H9 (cell line): Measurements from ENCODE around the gene SPSB3. TPM values are rescaled to one million over a fixed set of nuclear protein-coding genes. Genes with fewer than 3 reads are reported as not detected.

ENCODE experiments used
- DNase-seq: peaks from one replicate; pipeline ENCODE4 v3.0.0-alpha.2; 2017
- H2AFZ ChIP-seq: one replicate; pipeline ENCODE4 v1.6.1; 2013; ENCODE audit warnings: mild to moderate bottlenecking, low read length, control low read depth, moderate library complexity
- H2AK5ac ChIP-seq: 2 replicates; pipeline ENCODE4 v1.6.1; 2013; ENCODE audit warnings: low read length, control low read depth, mixed read lengths; ENCODE audit not compliant: insufficient read length
- H2BK120ac ChIP-seq: one replicate; pipeline ENCODE4 v1.6.1; 2013; ENCODE audit warnings: low read depth, mild to moderate bottlenecking, low read length, control low read depth, inconsistent platforms; ENCODE audit not compliant: poor library complexity, severe bottlenecking
- H2BK12ac ChIP-seq: 2 replicates; pipeline ENCODE4 v1.6.1; 2013; ENCODE audit warnings: low read length, control low read depth, mixed read lengths, low read depth; ENCODE audit not compliant: insufficient read length
- H2BK15ac ChIP-seq: 2 replicates; pipeline ENCODE4 v1.6.1; 2013; ENCODE audit warnings: low read depth, low read length, control low read depth
- H2BK20ac ChIP-seq: one replicate; pipeline ENCODE4 v1.6.1; 2013; ENCODE audit warnings: low read depth, mild to moderate bottlenecking, low read length, control low read depth, inconsistent platforms; ENCODE audit not compliant: poor library complexity, severe bottlenecking
- H2BK5ac ChIP-seq: 2 replicates; pipeline ENCODE4 v1.6.1; 2013; ENCODE audit warnings: low read length, control low read depth, mixed read lengths; ENCODE audit not compliant: insufficient read length
- H3K14ac ChIP-seq: 2 replicates; pipeline ENCODE4 v1.6.1; 2013; ENCODE audit warnings: low read length, control low read depth; ENCODE audit not compliant: insufficient read depth
- H3K18ac ChIP-seq: 2 replicates; pipeline ENCODE4 v1.6.1; 2013; ENCODE audit warnings: low read depth, mild to moderate bottlenecking, mixed read lengths, low read length, control low read depth; ENCODE audit not compliant: insufficient read length
- H3K23ac ChIP-seq: 2 replicates; pipeline ENCODE4 v1.6.1; 2013; ENCODE audit warnings: low read length, control low read depth, mixed read lengths, low read depth; ENCODE audit not compliant: insufficient read length
- H3K23me2 ChIP-seq: 2 replicates; pipeline ENCODE4 v1.6.1; 2013; ENCODE audit warnings: low read depth, mild to moderate bottlenecking, mixed read lengths, low read length, control low read depth; ENCODE audit not compliant: insufficient read length, poor library complexity, severe bottlenecking
- H3K27ac ChIP-seq: 2 replicates; pipeline ENCODE4 v1.5.1; 2013; ENCODE audit warnings: low read length, control low read depth, mixed read lengths, low read depth; ENCODE audit not compliant: insufficient read length
- H3K27me3 ChIP-seq: 2 replicates; pipeline ENCODE4 v1.6.1; 2013; ENCODE audit warnings: low read length, control low read depth, inconsistent platforms; ENCODE audit not compliant: insufficient read depth
- H3K4ac ChIP-seq: 2 replicates; pipeline ENCODE4 v1.6.1; 2013; ENCODE audit warnings: low read depth, mild to moderate bottlenecking, control low read depth, inconsistent platforms, low read length, moderate library complexity
- H3K4me1 ChIP-seq: 2 replicates; pipeline ENCODE4 v1.6.1; 2013; ENCODE audit warnings: low read length, control low read depth, inconsistent platforms; ENCODE audit not compliant: insufficient read depth
- H3K4me2 ChIP-seq: 2 replicates; pipeline ENCODE4 v1.6.1; 2013; ENCODE audit warnings: low read length, control low read depth, mixed read lengths; ENCODE audit not compliant: insufficient read length, insufficient read depth
- H3K56ac ChIP-seq: 2 replicates; pipeline ENCODE4 v1.6.1; 2013; ENCODE audit warnings: low read depth, mild to moderate bottlenecking, mixed read lengths, low read length, control low read depth; ENCODE audit not compliant: insufficient read length
- H3K79me1 ChIP-seq: 2 replicates; pipeline ENCODE4 v1.6.1; 2013; ENCODE audit warnings: low read depth, mild to moderate bottlenecking, moderate library complexity, low read length, control low read depth, inconsistent platforms; ENCODE audit not compliant: insufficient read depth, poor library complexity, severe bottlenecking
- H3K79me2 ChIP-seq: 2 replicates; pipeline ENCODE4 v1.6.1; 2013; ENCODE audit warnings: low read length, control low read depth, inconsistent platforms; ENCODE audit not compliant: insufficient read depth
- H3K9ac ChIP-seq: 2 replicates; pipeline ENCODE4 v1.6.1; 2013; ENCODE audit warnings: low read length, control low read depth, mixed read lengths; ENCODE audit not compliant: insufficient read length; ENCODE audit errors: extremely low read depth
- H3K9me3 ChIP-seq: one replicate; pipeline ENCODE4 v1.6.1; 2013; ENCODE audit warnings: low read depth, low read length, inconsistent platforms; ENCODE audit not compliant: control insufficient read depth
- H3T11ph ChIP-seq: one replicate; pipeline ENCODE4 v1.6.1; 2013; ENCODE audit warnings: mild to moderate bottlenecking, low read length, control low read depth, inconsistent platforms
- H4K20me1 ChIP-seq: one replicate; pipeline ENCODE4 v1.6.1; 2013; ENCODE audit not compliant: control insufficient read depth, insufficient read length, insufficient read depth
- H4K5ac ChIP-seq: 2 replicates; pipeline ENCODE4 v1.6.1; 2013; ENCODE audit warnings: low read depth, mild to moderate bottlenecking, mixed read lengths, low read length, control low read depth; ENCODE audit not compliant: insufficient read length
- H4K8ac ChIP-seq: replicated peaks from 2 replicates; pipeline ENCODE4 v1.6.1; 2013; ENCODE audit warnings: low read length, control low read depth, mixed read lengths, low read depth; ENCODE audit not compliant: insufficient read length
- H4K91ac ChIP-seq: 2 replicates; pipeline ENCODE4 v1.6.1; 2013; ENCODE audit warnings: low read depth, mild to moderate bottlenecking, moderate library complexity, mixed read lengths, low read length, control low read depth; ENCODE audit not compliant: insufficient read length
- H3K27ac Mint-ChIP-seq, 3 experiments: 2 replicates in 2 of 3; 3 replicates in 1 of 3; pipeline ENCODE4 v1.8.0; 2020 to 2021; ENCODE audit warnings: mixed read lengths in 3 of 3, mild to moderate bottlenecking in 1 of 3, moderate library complexity in 1 of 3
- H3K27me3 Mint-ChIP-seq: 2 replicates; pipeline ENCODE4 v1.8.0; 2021; ENCODE audit warnings: low read depth, mild to moderate bottlenecking, moderate library complexity, mixed read lengths
- H3K36me3 Mint-ChIP-seq, 3 experiments: 2 replicates in 2 of 3; 3 replicates in 1 of 3; pipeline ENCODE4 v1.8.0; 2020 to 2021; ENCODE audit warnings: low read depth in 3 of 3, mixed read lengths in 3 of 3; ENCODE audit not compliant: insufficient read depth in 1 of 3
- H3K4me1 Mint-ChIP-seq, 2 experiments: 2 replicates each; pipeline ENCODE4 v1.8.0; 2020; ENCODE audit warnings: mixed read lengths in 2 of 2
- H3K4me3 Mint-ChIP-seq, 2 experiments: 2 replicates in 1 of 2; 3 replicates in 1 of 2; pipeline ENCODE4 v1.8.0; 2020 to 2021; ENCODE audit warnings: mild to moderate bottlenecking in 2 of 2, mixed read lengths in 2 of 2, moderate library complexity in 1 of 2
- H3K9me3 Mint-ChIP-seq, 2 experiments: 2 replicates in 1 of 2; 3 replicates in 1 of 2; pipeline ENCODE4 v1.8.0; 2020; ENCODE audit warnings: mild to moderate bottlenecking in 2 of 2, mixed read lengths in 2 of 2, moderate library complexity in 1 of 2
- WGBS: extraction: QIAGEN DNeasy Blood & Tissue Kit; methylation state at CpG from one replicate; pipeline ENCODE4 v1.1.7; 2013; ENCODE audit warnings: missing lambda C conversion rate, low lambda C conversion rate, mixed read lengths; ENCODE audit not compliant: insufficient read length; ENCODE audit errors: extremely low coverage; 5-methylcytosine and 5-hydroxymethylcytosine counted together
- total RNA-seq: library from RNA; stranded (reverse); gene quantifications from 2 replicates; pipeline ENCODE4 v1.2.1, GENCODE V29; 2021
- TF ChIP-seq, protein P1 (sequence below): fragments of 200-600 bp; sonication (generic); conservative IDR thresholded peaks from 3 replicates; pipeline ENCODE4 v1.8.0; 2021; ENCODE audit warnings: antibody characterized with exemption, mild to moderate bottlenecking

SPSB3 gene
- total RNA-seq, 1 experiment from 2014 or later, result 19.9 TPM

DNA sequence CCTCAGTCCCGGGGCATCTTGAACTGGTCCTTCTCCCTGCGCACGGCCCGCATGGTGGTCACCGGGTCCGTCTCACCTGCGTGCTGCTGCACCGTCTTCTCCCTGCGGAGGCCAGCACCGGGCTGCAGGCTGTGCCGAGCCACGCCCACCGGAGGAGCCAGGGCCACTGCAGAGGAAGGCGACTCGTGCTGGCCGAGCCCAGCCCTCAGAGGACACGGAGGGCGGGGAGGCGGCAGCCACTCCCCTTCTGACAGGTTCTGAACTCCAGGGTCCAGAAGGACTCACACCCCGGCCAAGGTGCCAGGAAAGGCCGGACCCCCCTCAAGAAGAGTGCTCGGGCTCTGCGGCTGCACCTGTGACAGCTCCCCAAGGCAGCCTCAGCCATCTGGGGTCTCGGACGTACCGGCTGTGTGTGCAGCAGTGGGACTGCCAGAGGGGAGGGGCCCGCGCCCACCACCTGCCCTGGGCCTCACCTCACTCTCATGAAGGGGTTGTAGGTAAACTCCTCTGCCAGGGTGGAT lies 27.0 kb upstream of the SPSB3 start:
- H4K8ac ChIP-seq, result no peak overlapping the region
- no peak overlapping the region for H3K4ac ChIP-seq
- no peaks in the 10 kb centered on the region for H3K79me2 ChIP-seq
- no peak overlapping the region for H3K9ac ChIP-seq
- H4K5ac ChIP-seq, result no peak overlapping the region
- no peaks in the 10 kb centered on the region for H3K27me3 ChIP-seq
- Mint-ChIP-seq H3K36me3 (peaks cover 15 to 37% (median 16%) of the 10 kb centered on the region in 3 experiments; a peak in 6 of 7 replicates), H3K4me3 (no peak overlapping the region), H3K27me3 (no peaks in the 10 kb centered on the region), H3K27ac (no peak overlapping the region), H3K4me1 (peaks cover 0 to 3% of the 10 kb centered on the region in 2 experiments; a peak in 2 of 4 replicates), H3K9me3 (peaks cover 2 to 4% of the 10 kb centered on the region in 2 experiments; a peak in 2 of 5 replicates)
- H3K4me1 ChIP-seq, result no peaks in the 10 kb centered on the region
- WGBS, result no CpG with 5 or more reads among the region's 28 CpGs
- no peaks in the 10 kb centered on the region for H3K79me1 ChIP-seq
- no peaks in the 10 kb centered on the region for H4K20me1 ChIP-seq
- DNase-seq, result peak; percentile 90
- no peak overlapping the region for H2AK5ac ChIP-seq
- no peak overlapping the region for H2AFZ ChIP-seq
- H2BK12ac ChIP-seq, result no peak overlapping the region
- no peak overlapping the region for H2BK5ac ChIP-seq
- H3K23ac ChIP-seq, result no peak overlapping the region
- no peak overlapping the region for H3K27ac ChIP-seq
- H2BK120ac ChIP-seq, result no peak overlapping the region
- no peak overlapping the region for H2BK15ac ChIP-seq
- no peak overlapping the region for H3K56ac ChIP-seq
- H3K9me3 ChIP-seq, result no peaks in the 10 kb centered on the region
- H3T11ph ChIP-seq, result no peak overlapping the region
- H4K91ac ChIP-seq, result no peak overlapping the region
- TF ChIP-seq, protein P1, sequence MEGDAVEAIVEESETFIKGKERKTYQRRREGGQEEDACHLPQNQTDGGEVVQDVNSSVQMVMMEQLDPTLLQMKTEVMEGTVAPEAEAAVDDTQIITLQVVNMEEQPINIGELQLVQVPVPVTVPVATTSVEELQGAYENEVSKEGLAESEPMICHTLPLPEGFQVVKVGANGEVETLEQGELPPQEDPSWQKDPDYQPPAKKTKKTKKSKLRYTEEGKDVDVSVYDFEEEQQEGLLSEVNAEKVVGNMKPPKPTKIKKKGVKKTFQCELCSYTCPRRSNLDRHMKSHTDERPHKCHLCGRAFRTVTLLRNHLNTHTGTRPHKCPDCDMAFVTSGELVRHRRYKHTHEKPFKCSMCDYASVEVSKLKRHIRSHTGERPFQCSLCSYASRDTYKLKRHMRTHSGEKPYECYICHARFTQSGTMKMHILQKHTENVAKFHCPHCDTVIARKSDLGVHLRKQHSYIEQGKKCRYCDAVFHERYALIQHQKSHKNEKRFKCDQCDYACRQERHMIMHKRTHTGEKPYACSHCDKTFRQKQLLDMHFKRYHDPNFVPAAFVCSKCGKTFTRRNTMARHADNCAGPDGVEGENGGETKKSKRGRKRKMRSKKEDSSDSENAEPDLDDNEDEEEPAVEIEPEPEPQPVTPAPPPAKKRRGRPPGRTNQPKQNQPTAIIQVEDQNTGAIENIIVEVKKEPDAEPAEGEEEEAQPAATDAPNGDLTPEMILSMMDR, result peak; percentile 30; the same call in 1 of the 3 replicates
- H3K4me2 ChIP-seq, result no peak overlapping the region
- H3K18ac ChIP-seq, result no peak overlapping the region
- no peak overlapping the region; the same call in 1 of the 2 replicates for H3K14ac ChIP-seq
- no peak overlapping the region for H2BK20ac ChIP-seq
- no peaks in the 10 kb centered on the region for H3K23me2 ChIP-seq
